ENCODE results near the gene PCP4L1. TPM values are rescaled to one million over a fixed set of nuclear protein-coding genes. Genes with fewer than 3 reads are reported as not detected.
A peak's percentile ranks its signal among the peaks of the same experiment; 100 is the strongest.

Gene PCP4L1
- total RNA-seq, 2 donors from 2014 or later, result not detected

DNA sequence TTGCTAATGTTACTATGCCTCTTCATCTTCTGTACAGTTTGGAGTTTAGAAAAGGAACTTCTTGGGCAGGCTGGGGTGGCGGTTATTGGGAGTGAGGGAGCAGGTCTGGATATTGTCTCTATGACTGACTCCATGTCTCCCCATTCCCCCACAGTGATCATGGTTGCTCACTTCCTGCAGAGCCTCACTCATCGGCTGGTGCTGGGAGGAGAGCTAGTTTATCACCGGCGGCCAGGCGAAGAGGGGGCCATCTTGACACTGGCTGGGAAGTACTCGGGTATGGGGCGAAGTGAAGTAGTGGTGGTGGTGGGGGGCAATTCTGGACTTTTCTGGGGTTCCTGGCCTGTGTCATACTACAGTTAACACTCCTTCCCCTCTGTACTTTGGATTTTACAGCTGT is 30.5 kb upstream of the PCP4L1 start:
- peak overlapping the region in 1 of 4 donors; percentile 46 for H3K27ac ChIP-seq
- H3K4me1 ChIP-seq, result peaks cover 32% of the 10 kb centered on the region
- H3K4me3 ChIP-seq, result no peak overlapping the region
- no peaks in the 10 kb centered on the region for H3K9me3 ChIP-seq
- intact Hi-C loops (cut with DNase I), result no loop called here
- no peaks in the 10 kb centered on the region for H3K27me3 ChIP-seq
- ATAC-seq (no peak), DNase-seq (no peak)
- WGBS, 2 donors, result 86 to 98% methylated on average over 5 to 7 of the region's 7 CpGs
- TF ChIP-seq, protein P1, sequence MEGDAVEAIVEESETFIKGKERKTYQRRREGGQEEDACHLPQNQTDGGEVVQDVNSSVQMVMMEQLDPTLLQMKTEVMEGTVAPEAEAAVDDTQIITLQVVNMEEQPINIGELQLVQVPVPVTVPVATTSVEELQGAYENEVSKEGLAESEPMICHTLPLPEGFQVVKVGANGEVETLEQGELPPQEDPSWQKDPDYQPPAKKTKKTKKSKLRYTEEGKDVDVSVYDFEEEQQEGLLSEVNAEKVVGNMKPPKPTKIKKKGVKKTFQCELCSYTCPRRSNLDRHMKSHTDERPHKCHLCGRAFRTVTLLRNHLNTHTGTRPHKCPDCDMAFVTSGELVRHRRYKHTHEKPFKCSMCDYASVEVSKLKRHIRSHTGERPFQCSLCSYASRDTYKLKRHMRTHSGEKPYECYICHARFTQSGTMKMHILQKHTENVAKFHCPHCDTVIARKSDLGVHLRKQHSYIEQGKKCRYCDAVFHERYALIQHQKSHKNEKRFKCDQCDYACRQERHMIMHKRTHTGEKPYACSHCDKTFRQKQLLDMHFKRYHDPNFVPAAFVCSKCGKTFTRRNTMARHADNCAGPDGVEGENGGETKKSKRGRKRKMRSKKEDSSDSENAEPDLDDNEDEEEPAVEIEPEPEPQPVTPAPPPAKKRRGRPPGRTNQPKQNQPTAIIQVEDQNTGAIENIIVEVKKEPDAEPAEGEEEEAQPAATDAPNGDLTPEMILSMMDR (IDR thresholded peaks at IDR 0.05), result no peak
- no peak for TF ChIP-seq POLR2A (IDR thresholded peaks at IDR 0.05)
- no peaks in the 10 kb centered on the region for H3K36me3 ChIP-seq (replicated peaks in 1 of 2; ENCODE audit: insufficient read depth in 1 of 2, low read depth in 2 of 2)

DNA sequence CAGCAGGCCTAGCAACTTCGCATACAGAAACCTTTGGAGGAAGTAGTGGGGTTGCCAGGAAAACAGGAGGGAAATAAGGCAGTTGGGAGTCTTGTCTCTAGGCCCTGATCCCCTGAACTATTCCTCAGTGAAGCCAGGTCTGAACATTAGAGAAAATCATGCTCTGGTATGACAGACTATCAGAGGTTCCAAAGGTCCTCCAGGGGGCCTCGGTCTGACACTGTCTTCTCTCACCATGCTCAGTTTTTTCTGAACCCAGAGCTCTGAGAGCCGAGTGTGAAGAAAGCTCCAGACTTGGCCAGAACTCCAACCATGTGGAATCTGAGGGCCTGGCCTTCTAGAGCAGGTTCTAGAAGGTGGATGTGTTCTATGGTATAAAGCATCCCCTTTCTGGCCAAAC is 28.6 kb upstream of the PCP4L1 start:
- Histone ChIP-seq H3K4me3 (no peak overlapping the region), H3K9me3 (no peaks in the 10 kb centered on the region), H3K27ac (no peak overlapping the region), H3K27me3 (no peaks in the 10 kb centered on the region), H3K4me1 (peaks cover 24% of the 10 kb centered on the region), H3K36me3 (replicated peaks in 1 of 2; ENCODE audit: insufficient read depth in 1 of 2, low read depth in 2 of 2) (no peaks in the 10 kb centered on the region)
- intact Hi-C loops (cut with DNase I), result loop anchor here (10.0 kb wide), 1 partner anchor 55 kb away; no protein-coding TSS in a partner anchor
- DNase-seq (no peak), ATAC-seq (no peak)
- whole genome bisulfite sequencing, 2 donors, result 60 to 79% methylated on average over 2 to 3 of the region's 3 CpGs
- no peak for TF ChIP-seq POLR2A (IDR thresholded peaks at IDR 0.05)
- TF ChIP-seq, protein P1 (IDR thresholded peaks at IDR 0.05), result no peak

DNA sequence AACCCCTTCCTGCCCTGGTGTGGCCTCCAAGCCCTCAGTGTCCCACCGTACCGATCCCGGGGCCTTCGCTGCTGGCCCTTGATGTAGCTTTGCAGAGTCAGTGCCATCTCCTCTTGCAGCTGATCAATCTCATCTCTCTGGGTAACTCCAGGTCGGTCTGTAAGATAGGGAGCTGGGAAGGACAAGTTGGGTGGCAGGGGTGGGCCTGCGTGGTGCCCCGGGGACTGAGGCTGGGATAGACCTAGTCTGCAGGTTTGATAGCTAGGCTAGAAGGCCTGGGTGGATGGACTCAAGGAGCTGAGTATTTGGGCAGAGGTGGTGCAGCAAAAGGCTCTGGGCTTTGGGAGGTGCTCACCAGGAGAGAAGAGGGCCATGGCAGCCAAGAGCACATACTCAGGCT is 27.8 kb upstream of the PCP4L1 start:
- WGBS, 2 donors, result 93 to 94% methylated on average over 4 to 7 of the region's 7 CpGs
- Histone ChIP-seq H3K9me3 (no peaks in the 10 kb centered on the region), H3K36me3 (replicated peaks in 1 of 2; ENCODE audit: insufficient read depth in 1 of 2, low read depth in 2 of 2) (no peaks in the 10 kb centered on the region), H3K27ac (no peak overlapping the region), H3K4me1 (peaks cover 17% of the 10 kb centered on the region), H3K4me3 (no peak overlapping the region), H3K27me3 (no peaks in the 10 kb centered on the region)
- ATAC-seq, result no peak
- DNase-seq, result no peak
- intact Hi-C loops (cut with DNase I), result loop anchor here (10.0 kb wide), 1 partner anchor 54 kb away; no protein-coding TSS in a partner anchor
- TF ChIP-seq, protein P1 (IDR thresholded peaks at IDR 0.05), result no peak
- no peak for TF ChIP-seq POLR2A (IDR thresholded peaks at IDR 0.05)

DNA sequence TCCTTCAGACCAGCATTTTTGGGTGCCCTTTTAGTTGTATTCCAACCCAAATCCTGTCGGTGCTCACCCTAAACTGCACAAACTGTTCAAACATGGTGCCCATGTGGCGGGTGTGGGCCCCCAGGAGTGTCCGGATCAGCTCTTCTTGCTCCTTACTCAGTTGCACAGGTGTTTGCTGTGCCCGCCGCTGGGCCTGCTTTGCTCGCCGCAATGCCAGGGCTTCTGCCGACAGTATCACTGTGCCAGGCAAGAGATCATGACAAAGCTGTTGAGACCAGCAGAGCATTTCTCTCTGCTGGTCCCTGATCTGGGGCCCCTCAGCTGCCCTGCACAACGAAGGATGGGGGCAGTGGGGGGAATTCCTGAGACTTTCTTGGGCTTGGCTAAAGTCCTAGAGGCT is 25.4 kb upstream of the PCP4L1 start:
- H3K27me3 ChIP-seq, result no peaks in the 10 kb centered on the region
- DNase-seq, result no peak
- H3K36me3 ChIP-seq (replicated peaks in 1 of 2; ENCODE audit: insufficient read depth in 1 of 2, low read depth in 2 of 2), result no peaks in the 10 kb centered on the region
- H3K4me1 ChIP-seq, result no peaks in the 10 kb centered on the region
- H3K27ac ChIP-seq, result no peak overlapping the region
- TF ChIP-seq POLR2A (IDR thresholded peaks at IDR 0.05), result no peak
- TF ChIP-seq, protein P1 (IDR thresholded peaks at IDR 0.05), result no peak
- ATAC-seq, result no peak
- WGBS, 2 donors, result 75 to 86% methylated on average over 1 to 9 of the region's 9 CpGs
- H3K9me3 ChIP-seq, result no peaks in the 10 kb centered on the region
- intact Hi-C loops (cut with DNase I), result loop anchor here (10.0 kb wide), 1 partner anchor 52 kb away; no protein-coding TSS in a partner anchor
- H3K4me3 ChIP-seq, result no peak overlapping the region
